ENCODE results near the gene SHISAL1.

SHISAL1 gene

DNA sequence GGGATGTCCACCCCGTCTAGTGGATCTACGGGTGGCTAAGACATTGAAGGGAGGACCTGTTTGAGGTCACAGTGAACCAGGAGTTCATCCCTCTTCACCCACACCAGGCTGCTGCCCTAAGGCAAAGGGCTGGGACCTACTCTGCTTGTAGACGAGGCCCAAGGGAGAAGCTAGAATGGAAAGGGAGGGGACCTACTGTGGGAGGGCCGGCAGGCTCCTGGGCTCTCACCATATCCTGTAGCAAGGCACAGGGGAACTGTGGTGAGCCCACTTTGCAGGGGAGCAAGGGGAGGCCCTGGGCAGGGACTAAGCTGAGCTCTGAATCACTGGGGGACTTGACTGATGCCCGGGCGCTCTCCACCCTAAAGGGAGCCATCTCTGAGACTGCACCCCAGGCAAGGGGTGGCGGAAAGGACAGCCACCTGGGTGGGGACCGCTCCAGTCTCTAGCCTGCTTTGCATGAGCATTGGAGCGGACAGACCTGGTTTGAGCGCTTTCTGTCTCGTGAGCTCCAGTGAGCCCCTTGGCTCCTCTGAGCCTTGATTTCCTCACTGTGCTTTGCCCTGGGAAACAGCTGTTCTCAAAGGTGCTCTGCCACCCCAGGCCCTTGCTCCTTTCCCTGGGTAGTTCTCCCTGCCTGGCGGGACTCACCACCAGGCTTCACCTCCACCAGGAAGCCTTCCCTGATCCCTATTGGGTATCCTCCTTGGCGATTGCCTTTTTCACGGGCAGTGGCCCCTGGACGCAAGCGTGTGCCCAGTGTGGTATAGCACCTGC is 107.8 kb downstream of the SHISAL1 start:
- DNase-seq = no peak

DNA sequence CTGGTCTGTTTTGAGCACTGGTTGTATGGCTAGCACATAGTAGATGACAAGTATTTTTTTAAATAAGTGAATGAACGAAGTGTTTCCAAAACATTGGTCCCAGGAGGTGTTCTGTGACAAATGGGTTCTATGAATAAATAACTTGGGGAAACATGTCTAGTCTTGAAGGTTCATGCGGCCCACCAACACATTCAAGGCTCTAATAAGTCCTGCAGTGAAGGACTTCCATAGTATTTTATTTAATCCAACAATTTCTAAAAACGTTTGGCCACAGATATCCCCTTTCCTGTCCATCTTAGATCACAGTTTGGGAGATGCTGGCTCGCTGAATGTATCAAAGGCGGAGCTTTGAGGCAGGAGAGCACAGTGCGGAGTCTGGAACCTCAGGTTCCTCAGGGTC is 109.5 kb downstream of the SHISAL1 start:
- DNase-seq = no peak

DNA sequence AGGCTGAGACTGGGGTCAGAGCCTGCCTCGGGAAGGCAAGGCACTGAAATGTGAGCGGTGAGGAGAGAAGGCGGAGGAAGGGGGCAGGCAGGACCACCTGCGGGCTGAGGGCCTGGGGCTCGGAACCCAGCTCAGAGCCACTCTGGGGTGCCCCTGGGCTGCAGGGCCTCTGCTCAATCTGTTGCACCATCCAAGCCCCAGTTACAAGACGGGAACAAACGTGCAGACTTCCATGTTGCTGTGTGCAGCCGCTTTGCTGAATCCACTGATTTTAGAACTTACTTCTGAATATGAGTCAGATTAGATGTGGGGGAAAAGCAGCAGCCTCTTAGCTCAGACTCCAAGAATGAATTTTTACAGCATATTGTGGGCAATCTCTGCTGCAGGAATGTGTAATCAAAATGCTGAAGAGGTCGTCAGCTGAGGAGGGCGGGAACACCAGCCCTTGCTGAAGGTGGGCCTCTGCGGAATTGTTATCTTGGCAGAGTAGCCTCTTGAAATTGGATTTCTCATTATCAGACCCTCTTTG is 110.4 kb downstream of the SHISAL1 start:
- DNase-seq = no peak

DNA sequence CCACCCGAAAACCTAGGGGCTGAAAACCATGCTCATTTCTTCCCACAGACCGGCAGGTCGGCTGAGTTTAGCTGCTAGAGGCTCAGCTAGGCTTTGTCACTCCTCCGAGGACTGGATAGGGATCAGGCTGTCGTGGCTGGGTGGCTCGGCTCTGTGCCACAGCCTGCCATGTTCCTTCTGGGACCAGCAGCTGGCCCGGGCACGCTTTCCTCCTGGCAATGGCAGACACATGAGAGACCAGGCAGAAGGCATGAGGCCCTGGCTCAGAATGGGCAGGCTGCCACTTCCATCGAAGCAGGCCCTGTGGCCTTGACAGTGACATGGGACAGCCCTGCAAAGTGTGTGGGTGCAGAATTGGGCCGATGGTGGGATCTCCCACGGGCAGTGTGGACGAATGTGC is 111.1 kb downstream of the SHISAL1 start:
- DNase-seq = no peak

DNA sequence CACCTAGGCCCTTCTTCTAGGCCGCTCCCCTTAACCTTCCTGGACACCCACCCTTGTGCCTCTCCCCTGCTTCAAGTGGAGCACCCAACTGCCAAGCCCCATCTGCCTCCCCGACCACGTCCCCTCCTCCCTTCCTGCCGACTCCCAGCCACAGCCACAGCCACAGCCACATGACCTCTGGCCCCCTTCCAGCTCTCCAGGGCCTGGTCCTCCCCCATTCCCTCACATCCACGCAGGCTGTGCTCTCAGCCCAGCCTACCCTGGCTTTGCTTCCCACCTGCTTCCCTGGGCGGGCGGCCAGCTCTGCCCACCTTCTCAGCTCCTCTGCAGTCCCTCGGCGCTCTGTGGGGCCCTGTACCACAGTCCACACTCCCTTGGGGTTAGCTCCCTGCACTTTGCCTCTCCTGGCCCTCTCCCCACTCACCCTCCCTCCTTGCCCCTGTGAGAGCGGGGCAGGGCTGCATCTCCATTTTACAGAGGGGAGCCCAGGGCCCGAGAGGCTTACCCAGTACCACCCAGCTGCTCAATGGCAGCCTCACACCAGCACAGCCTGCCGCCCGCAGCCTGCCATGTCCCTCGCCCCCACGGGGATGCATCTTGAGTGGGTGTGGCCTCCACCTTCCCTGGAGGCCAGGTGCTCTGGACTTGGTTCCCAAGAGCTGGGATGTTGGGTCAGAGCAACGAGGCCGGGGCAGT is 111.7 kb downstream of the SHISAL1 start:
- DNase-seq = no peak

DNA sequence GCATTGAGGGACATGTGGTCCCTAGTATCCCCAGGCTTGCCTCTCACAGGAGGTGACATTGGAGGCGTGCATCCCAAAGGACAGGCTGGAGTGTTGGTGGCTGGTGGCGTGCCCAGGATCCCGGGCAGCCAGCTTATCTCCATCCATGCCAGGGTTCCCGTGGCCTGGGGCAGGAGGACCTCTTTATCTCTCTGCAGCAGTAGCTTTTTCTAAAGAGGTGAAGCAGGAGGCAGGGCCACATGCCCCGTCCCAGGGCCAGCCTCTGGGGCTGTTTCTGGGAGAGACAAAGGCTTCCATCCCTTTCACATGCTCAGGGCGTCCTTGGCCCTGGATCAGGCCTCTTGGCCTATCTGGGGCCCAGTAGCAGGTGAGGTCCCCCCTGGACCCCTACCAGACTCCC is 112.3 kb downstream of the SHISAL1 start:
- DNase-seq = no peak

DNA sequence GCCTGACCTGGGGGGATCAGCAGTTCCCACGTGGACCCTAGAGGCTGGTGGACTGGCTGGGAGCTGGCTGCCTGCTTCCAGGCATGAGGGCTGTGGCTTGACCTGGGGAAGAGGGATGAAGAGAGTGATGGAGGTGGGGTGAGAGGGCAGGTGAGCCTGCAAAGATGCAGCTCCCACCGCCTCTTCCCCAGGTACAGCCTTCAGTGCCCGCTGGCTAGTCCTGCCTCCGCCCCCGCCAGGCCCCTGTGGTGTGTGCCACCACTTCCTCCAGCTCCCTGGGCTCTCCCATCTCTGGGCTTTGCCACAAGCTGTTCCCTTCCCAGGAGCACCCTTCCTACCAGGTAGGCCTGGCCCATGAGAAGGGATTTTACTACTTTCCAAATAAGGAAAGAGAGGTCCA is 112.9 kb downstream of the SHISAL1 start:
- DNase-seq = no peak

DNA sequence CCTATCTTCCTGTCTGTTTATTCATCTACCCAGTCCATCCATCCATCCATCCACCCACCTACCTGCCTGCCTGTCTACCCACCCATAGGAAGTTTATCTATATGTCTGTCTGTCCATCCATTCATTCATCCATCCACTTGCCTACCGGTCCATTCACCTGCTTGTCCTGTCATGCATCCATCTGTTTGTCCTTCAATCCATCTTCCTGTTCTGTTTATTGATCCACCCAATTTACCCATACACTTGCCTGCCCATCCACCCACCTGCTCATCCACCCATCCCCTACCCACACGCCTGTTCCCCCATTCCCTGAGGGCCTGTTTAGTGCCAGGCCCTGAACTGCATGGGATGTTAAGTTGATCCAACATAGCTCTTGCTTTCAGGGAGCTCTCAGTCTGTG is 113.6 kb downstream of the SHISAL1 start:
- DNase-seq = no peak

DNA sequence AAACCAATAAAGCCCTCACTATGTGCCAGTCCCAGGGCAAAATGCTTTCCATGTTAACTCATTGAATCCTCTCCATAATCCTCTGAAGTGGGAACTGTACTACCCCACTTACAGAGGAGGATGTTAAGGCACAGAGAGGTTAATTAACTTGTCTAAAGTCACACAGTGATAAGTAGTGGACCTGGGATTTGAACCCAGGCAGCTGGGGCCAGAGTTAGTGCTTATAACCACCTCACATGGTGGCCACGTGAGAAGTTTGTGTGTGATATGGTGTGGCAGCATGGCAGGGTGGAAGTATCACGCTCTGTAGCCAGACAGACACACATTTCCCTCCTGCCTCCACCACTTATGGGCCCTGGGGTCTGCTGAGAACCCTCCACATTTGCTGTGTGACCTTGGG is 115.5 kb downstream of the SHISAL1 start:
- no peak for DNase-seq

DNA sequence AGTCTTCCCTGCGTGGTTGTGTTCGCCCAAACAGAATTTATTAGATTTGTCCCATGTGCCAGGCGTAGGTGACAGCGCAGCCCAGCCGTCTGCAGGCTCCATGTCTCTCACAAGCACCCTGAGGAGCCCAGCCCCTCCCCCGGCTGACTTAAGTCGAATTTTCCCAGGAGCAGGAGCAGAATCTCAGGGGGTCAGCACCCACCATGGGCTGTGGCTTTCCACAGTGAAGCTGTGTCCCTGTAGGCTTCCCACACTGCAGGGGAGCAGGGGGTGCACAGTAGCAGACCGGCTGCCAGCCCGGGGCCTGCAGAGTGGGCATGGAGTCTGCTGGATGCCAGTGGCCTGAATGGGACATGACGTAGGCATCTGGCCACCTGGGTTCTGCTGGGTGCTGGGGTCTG is 116.0 kb downstream of the SHISAL1 start:
- no peak for DNase-seq

DNA sequence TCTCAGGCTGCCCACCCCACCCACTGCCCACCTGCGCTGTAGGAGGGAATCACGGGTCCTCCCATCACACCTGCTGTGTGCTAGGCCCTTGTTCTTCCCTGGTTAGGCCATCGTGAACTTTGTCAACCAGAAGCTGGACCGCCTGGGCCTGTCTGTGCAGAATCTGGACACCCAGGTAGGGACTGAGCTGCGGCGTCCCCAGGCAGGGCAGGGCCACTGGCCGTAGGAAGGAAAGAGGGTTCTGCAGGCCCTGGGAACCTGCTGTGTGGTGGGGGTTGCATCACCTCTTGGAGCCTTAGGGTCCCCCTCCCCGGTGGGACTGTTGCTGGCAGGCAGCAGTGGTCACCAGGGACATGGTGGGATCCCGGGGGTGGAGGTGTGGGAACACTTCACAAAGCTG is 116.5 kb downstream of the SHISAL1 start:
- DNase-seq = no peak

DNA sequence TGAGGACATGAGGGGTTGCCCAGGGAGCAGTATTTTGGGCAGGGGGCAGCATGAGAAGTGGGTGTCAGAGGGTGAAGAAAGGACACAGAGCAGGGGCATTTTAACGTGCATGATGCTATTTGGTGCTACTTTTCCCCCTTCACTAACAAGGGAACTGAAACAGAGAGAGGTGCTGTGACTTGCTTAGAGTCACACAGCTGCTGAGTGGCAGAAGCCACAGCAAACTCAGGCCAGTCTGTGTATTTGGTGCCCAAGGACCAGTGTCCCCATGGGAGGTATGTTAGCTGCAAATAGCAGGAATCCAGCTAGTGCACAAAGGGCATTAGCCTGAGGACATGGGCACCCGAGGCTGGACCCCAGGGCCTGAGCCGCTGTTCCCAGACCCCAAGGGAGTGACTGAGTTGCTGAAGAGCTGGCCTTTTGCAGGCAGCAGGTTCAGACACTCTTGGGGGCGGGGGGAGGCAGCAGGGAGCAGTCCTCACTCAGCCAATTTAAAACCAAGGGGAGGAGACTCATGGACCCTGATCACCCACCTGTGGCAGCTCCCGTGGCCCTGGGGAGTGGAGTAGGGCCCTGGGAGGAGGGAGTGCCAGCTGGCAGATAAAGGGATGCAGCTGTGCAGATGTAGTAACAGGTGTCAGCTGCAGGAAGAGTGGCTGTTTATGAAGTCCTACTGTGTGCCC is 117.4 kb downstream of the SHISAL1 start:
- DNase-seq = no peak

DNA sequence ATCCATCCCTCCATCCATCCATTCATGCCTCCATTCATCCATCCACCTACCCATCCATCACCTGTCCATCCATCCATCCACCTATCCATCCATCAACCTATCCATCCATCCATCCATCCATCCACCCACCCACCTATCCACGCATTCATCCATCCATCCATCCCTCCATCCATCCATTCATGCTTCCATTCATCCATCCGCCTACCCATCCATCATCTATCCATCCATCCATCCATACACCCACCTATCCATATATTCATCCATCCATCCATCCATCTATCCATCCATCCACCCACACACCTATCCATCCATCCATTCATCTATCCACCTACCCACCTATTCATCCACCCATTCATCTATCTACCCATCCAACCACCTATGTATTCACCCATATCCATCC is 118.2 kb downstream of the SHISAL1 start:
- DNase-seq = no peak

Measured in COR-L47 (cell line).